H1 (cell line): ENCODE results near the gene LIPG. TPM values are rescaled to one million over a fixed set of nuclear protein-coding genes. Genes with fewer than 3 reads are reported as not detected.

Experiments used
- NANOG ChIP-seq: IDR thresholded peaks from 2 replicates; pipeline ENCODE4 v1.6.1; 2011; ENCODE audit warnings: low read length, low read depth, mild to moderate bottlenecking, inconsistent platforms; ENCODE audit not compliant: insufficient read depth, poor library complexity, severe bottlenecking
- polyA plus RNA-seq, 7 experiments: library from polyadenylated mRNA; depleted of rRNA in 3 of 7; stranded (reverse) in 5 of 7; unstranded in 2 of 7; fragments of >200 nt in 5 of 7; fragments of 200-250 nt in 2 of 7; gene quantifications; 1 replicate in 5 of 7; 2 replicates in 1 of 7; 4 replicates in 1 of 7; pipeline versions ENCODE4 v1.2.1 to v1.2.3, GENCODE V29; 2011 to 2013; ENCODE audit warnings: missing spikeins in 2 of 7, mixed read lengths in 2 of 7
- total RNA-seq: library from RNA; stranded (reverse); fragmentation: NEBNext Ultra II Directional; extraction: Animal tissue kit (Norgen Biotek cat#: 25700); gene quantifications from 2 replicates; pipeline ENCODE4 v1.2.1, GENCODE V29; 2021

LIPG gene
- total and polyA plus RNA-seq, 2 of the 8 experiments (the other 6 are each of a cell fraction or from before 2014, with no cell fraction given): 9.2 to 9.8 TPM

- TF ChIP-seq NANOG: no peak
These were observed 39.4 kb downstream of the LIPG start (continued) for GRCh38 chr18:49601211-49601610.
